GM19463 (cell line): ENCODE data around the gene ABHD2.
A peak's percentile ranks its signal among the peaks of the same experiment; 100 is the strongest.
"Not testable (repeated sequence)": the region's sequence is repeated elsewhere in the genome, so short reads cannot be mapped to it uniquely, and the experiment has no call there.

ENCODE experiments used
- ATAC-seq: cut with Tn5 transposase; IDR thresholded peaks from one replicate; pipeline ENCODE4 v1.9.1; 2021; ENCODE audit warnings: mild to moderate bottlenecking, moderate library complexity; ENCODE audit not compliant: unreplicated experiment

Gene ABHD2

DNA sequence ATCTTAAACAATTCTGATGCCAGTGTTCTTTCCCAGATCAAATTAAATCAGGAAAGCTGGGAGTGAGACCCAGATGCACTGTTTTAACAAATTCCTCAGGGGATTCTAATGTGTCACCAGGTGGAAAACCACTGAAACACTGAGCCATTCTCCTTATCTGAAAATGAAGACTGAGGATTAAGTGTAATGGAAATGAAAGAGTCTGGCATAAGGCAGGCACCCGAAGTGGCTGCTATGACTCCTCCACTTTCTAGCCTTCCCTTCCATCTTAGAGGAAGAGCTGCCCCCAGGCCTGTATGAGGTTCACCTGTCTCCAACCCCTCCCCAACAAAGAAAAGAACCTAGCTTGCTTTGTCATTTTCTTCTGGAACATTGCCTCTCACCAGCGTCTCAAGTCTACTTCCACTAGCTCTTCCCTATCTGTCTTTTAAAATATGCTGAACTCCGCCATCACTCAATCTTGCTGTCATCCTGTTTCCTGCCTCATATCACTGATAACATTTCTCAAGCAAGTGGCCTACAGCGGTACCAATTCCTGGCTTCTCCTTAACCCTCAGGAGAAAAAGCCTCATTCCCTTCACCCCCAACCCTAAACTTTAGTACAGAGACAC lies 13.7 kb upstream of the ABHD2 start:
- ATAC-seq: no peak

DNA sequence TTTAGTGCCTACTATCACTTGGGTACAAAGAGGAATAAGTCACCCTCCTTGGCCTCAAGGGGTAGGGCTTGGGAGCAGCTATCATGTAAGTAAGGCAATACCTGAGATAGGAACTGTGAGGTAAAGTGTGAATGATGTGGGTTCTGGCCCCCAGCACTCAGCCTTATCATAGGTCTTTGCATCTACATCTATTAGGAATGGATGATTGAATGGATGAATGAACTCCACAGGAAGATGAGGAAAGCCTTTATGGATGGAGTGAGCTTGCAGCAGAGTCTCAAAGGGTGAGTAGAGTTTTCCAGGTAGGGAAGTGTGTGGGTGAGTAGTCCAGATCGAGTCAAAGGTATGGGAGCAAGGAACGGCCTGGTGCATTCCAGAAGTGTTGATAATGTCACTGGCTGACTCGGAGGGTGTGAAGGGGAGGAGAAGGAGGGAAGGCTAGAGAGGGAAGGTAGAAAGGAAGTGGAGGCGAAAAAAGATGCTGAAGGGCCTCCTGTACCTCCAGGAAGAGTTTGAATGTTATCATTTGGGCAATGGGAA lies 13.1 kb upstream of the ABHD2 start:
- ATAC-seq: no peak

DNA sequence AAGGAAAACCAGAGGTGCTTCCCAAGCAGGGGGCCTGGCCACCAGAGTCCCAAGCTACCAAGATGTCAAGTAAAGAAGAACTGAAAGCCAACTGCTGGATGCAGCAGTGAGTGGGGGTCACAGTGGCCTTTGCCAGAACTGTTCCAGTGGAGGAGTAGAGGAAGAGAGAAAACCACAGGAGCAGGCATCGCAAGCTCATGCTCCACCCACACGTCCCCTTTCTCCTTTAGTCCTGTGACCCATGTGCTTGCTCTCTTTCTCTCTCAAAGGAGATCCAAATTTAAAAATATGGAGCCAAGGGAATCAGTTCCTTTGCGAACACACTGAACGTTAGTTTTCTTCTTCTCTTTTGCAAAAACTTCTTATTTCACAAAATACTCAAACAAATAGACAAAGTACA lies 12.4 kb upstream of the ABHD2 start:
- no peak for ATAC-seq

DNA sequence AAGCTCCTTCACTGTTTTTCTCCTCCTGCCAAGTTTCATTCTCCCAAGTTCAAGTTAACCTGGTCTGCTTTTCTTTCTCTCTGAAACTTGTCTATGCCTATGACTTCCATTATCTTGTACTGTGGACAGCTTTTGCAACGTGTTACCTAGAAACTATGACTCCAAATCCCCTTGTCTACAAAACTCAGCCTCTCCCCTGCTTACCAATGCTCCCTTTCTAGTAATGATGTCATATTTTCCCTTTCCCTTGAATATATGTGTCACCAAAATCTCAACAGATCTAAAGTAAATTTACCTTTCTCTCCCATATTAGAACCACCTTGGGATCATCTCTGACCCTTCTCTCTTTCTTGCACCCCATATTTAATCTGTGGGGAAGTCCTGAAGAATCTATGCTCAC lies 10.5 kb upstream of the ABHD2 start:
- no peak for ATAC-seq

DNA sequence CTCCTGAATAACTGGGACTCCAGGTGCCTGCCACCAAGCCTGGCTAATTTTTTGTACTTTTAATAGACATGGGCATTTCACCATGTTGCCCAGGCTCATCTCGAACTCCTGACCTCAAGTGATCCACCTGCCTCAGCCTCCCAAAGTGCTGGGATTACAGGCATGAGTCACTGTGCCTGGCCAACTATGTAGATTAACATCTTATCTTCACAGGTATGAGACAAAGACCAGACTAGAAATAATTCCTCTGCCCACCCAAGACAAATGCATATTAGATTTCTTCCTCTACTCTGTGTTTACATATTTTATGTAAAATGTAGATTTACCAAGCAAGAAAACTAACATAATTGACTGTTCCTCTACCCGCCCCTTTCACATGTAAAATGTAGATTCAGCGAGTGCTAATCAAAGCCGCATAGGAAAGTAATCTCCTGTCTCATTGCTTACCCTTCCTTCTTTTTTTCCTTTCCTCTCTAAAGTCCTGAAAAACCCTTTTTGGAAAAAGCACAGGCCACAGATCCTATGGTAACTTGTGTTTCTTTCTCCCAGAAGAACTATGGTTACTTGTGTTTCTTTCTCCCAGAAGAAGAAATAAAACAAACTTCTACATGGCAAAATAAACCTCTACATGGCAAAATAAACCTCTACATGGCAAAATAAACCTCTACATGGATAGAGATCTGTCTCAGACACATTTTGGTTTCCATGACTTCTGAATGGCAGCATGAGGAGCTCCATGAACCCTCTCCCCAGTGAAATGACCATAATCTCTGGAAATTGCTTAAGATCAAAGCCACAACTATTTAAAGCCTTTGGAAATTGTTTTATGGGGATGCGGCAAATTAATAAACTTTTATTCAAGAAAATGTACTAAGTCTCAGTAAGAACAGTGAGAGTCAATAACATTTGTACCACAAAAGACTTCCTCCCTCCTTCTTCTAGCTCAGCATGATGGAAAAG lies 9.1 kb upstream of the ABHD2 start:
- ATAC-seq: no peak

DNA sequence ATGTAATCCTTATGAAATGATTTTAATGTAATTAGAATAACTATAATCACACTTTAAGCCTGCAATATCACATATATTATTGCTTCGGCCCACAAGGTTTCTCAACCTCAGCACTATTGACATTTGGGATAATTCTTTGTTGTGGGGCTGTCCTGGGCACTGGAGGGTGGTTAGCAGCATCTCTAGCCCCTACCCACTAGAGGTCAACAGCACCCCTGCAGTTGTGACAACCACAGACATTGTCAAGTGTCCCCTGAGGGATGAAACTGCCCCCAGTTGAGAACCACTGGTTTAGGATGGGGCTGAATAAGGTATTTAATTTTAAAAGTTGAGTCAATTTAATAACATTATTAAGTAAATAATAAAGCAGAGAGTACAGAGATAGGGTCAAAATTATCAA lies 6.4 kb upstream of the ABHD2 start:
- no peak for ATAC-seq

DNA sequence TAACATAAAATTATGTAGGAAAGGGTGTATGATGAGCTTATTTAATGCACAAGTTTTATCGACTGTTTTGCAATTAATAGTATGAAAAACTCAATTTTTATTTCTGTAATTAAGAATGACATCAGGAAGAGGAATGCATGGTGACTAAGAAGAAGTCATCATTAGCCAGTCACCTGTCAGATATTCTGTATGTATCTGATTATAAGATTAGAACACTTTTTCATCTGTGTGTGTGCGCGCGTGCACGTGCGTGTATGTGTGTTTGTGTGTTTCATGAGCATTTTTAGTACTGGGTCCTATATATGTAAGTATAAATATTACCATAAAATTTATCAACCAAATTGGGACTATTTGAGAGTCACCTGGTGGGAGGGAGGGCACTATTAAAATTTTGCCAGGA lies 5.0 kb upstream of the ABHD2 start:
- ATAC-seq: no peak

DNA sequence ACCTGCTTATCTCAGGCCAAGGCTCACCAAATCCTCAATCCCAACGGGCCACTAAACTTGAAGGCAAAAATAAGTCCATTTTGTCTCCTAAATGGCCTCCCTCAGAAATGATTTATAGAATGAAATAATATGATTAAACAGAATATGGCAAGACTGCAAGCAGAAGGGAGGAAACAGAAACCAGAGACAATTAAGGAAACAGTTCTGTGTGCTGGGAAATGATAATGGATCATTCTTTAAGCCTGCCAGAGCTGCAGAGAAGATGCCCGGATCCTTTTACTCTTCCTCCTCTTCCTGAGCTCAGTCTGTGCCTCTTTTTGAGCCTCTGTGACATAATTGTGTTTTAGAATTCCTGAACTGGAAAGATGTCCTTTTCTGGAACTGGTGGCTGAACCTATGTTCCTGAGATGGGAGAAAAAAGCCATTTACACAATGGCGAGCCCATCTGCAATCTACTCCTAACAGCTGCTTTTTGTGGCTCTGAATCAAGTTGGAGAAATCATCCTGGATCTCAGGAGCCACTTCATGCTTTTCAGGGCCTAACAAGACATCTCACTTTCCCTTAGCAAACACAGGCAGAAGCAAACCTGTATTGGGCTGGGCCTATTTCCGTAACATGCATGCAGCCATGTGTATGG lies 2.8 kb upstream of the ABHD2 start:
- ATAC-seq: no peak

DNA sequence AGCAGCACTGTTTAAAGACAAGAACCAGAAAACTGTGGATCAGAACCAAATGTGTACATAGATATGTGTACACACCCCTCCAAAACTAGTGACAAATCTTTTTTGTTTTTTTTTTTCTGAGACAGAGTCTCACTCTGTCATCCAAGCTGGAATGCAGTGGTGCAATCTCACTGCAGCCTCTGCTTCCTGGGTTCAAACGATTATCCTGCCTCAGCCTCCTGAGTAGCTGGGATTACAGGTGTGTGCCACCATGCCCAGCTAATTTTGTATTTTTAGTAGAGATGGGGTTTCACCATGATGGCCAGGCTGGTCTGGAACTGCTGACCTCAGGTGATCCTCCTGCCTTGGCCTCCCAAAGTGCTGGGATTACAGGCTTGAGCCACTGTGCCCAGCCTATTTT lies 2.3 kb upstream of the ABHD2 start:
- not testable (repeated sequence) for ATAC-seq

DNA sequence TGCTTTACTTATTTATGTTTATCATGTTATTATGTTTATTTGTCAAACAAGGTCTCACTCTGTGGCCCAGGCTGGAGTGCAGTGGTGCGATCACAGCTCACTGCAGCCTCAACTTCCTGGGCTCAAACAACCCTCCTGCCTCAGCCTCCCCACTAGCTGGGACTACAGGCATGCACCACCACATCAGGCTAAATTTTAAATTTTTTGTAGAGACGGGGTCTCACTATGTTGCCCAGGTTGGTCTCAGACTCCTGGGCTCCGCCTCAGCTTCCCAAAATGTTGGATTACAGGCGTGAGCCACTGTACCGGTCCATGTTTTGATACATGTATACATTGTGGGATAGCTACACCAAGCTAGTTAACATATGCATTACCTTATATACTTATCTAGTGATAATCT lies 1.9 kb upstream of the ABHD2 start:
- ATAC-seq: not testable (repeated sequence)

DNA sequence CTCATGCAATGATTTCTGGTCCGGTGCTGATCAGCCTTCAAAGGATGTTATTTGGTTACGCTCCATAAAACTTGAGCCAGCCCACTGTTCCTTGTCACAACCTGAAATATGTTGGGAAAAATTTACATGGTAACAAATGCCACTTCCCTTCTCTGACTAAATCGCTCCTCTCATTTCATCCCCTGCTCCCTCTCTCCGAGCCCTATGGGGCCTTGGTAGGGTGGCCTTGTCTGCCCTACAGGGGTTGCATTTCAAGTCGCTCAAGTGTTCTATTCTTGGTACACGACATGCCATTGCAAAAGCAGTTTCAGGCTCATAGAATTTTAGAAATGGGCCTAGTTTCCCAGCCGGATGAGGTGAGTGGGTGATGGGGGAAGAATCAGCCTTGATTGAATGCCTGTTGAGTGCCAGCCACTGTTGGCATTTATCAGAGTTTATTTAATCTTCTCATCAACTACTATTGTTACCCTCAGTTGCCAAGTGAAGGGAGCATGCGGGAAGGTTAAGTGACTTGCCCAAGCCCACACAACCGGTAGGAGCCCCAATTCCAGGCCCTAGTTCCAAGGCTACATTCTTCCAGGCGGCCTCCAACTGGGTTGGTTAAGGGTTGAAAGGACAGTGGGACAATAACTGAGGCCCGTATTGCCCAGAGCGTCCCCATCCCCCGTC lies 961 bp upstream of the ABHD2 start:
- ATAC-seq: no peak

DNA sequence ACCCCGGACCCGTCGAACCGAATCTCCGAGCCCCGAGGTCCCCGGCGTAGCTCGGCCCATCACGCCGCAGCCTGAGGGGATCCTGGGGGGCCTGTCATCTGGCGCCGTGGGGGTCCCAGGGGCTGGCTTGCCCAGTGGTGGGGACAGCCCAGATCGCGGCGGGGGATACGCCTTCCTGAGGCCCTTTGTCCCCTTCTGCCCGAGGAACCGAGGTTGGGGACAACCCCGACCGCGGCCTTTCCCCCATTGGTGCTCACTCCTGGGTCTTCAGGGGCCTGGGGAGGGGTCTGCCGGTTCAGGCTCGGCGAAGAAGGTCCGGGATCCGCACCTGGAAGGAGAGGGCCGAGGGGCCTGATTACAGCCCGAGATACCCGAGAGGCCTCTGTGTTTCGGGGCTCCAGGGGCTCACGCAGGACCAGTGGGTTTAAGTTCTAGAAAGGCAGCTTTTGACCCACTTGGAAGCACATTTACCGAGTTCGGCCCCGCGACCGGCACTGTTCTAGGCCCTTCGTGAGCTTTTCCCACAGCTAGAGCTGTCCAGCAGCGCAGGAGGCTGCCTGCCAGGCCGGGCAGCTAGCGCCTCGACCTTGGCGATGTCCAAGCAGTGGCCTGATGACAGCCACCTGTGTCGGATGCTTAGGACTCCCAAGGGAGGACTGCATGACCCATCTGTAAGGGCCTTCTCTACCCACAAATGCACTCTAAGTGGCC lies 504 bp downstream of the ABHD2 start:
- ATAC-seq: no peak

DNA sequence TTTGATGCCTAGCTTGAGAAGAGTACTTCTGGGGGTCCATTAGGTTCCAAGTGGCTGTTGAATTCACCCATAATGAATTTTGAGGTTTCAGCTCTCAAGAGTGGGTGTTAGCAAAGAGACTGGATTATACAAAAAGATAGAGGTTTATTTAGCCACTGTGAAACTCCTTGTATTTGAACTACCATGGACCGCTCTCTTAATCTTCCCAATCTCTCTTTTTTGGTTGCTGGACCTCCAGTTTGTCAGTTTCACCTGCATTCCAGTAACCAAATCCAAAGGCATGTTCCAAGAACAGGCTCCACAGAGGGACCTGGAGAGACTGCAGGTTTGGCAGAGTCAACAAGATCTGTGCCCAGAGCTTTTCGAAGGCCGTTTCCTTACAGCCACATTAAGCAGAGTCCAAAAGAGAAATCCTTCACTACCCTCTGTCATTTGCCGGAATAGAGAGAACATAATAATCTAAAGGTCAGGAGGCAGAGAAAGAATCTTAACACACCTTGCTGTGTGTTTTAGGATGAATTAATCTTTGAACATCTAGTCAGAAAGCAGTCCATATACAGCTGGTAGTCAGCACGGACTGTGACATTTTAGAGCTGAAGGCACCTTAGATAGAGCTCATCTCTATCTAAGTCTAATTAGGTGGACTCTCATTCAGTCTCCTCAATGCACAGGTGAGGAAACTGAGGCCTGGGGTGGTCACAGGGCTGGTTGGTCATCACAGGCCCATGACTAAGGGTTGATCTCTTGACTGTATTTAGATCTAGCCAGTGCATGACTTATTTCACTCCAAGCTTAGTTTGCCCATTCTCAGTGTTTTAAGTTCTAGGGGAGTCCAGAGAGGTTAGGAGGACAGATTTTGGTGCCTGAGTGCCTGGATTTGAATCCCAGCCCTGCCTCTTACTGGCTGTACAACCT lies 1.3 kb downstream of the ABHD2 start:
- no peak for ATAC-seq

DNA sequence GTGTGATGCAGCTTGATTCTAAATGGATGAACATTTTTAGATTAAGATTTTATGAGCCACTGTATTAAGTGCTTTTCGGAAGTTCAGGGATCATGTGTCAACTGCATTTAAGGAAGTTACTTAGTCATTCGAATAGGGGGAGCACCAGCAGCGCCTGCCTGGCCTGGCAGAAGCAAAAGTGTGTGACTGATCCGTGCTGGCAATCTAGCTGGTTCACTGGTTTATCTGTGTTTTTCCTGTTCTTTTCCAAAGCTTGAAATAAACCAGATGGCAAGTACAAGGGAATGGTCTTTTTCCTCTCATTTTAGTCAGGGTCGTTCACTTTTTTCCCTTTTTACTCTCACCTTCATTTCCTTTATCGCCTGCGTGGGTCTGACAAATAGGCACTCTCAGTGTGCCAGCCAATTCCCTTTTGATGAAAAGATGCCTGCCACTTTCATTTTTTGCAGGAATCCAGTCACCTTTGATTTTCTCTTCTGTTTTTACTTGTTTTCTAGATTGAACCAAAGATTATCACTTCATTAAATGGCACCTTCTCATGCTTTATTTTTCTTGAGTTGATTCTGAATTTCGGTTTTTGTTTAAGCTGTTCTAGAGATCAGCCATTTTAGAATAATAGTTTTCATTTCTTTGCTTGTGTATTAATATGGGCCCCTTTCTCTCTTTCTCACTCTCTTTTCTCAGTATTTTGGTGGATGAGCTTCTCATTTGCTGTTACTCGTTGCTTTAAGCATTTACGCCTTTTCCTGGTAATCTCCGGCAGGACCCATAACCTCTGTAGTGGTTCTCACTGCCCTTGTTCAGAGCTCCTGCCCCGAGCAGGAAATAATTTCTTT lies 2.8 kb downstream of the ABHD2 start:
- ATAC-seq: peak; percentile 15

DNA sequence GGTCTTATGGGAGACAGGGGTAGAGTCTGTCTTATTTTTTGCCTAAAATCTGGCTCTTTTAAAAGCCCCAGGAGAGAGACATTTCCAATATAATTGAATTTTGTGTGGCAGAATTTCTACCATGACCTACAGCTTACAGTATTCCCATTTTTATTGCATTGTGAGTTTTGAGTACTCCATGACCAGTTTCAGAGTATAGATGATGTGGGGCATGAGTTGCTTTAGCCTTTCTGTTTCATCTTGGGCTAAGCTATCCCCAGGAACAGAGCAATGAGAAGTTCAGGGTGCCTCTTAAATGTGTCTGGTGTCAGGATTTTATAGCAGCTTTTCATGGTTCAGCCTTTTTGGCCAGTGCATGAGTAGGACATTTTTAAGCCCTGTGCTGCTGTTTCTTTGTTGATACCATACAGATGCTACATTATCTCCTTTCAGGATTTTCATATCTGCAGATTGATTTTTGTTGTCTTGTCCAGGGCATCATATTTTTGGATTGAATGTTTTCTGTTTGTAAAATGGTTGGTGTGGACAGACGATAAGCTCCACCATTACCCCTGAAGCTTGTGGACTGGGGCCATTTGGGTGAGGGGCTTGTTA lies 3.5 kb downstream of the ABHD2 start:
- no peak for ATAC-seq

DNA sequence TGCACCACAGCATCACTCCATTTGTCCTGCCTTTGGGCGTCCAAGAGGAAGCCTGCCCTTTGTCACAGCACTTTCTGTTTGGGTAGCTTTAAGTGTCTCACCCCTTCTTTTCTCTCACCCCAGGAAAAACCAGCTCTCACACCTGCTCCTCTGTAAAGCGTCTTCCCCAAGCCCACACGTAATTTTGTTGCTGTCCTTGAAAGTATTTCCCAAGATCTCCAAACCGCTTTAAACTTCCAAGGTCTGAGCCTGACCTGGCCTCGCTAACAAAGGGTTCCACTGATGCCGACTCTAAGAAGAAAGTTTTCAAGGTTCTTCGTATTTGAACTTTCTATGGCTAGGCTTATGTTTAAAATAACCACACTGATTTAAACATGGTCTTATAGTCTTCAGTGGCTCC lies 5.3 kb downstream of the ABHD2 start:
- no peak for ATAC-seq

DNA sequence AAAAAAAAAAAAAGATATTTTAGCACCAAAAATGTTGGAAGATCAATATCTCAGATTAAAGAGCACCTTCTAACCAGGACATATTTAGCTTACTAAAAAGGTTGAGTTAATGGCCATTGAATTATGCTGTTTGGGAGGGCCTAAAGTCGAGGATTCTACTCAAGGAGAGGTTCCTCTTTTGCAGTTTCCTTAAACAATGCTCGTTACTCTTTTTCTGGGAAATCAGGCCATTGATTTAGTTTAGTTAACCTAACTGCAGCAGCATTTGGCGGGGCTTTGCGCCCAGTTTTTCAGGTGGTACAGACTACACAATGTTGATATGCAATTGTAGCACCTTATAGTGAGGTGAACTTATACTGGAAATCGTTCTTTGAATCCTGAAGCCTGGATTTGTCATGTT lies 6.8 kb downstream of the ABHD2 start:
- ATAC-seq: no peak

DNA sequence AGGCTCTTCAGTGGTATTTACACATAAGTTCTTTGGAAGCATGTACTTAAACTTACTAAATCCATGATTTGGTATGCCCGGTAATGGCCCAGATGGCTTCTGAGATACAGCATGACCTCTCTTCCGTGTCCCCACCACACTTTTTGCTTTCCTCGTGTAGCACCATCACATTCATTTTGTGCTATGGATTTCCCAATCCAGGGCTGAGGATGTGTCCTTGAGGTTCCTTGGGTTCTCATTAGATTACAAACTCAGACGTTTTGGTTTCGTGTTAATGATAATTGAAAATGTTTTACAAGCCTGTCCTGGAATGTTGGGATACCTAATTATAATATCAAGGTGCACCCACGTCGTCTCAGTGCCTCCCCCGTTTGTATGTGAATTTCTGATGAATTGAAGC lies 7.3 kb downstream of the ABHD2 start:
- no peak for ATAC-seq
